Measurements from ENCODE around the gene RBM17.

The RBM17 gene

GRCh38 chr10:6153845-6154244, 65.0 kb downstream of the RBM17 start:
- no peak for TF ChIP-seq CTCF (conservative IDR thresholded peaks at IDR 0.05)
- no peak overlapping the region for H3K27ac ChIP-seq

- no peak overlapping the region for H3K27ac ChIP-seq
- no peak for TF ChIP-seq CTCF (conservative IDR thresholded peaks at IDR 0.05)
Measured at GRCh38 chr10:6154566-6154965, 65.7 kb downstream of the RBM17 start.

- no peak overlapping the region for H3K27ac ChIP-seq
- no peak for TF ChIP-seq CTCF (conservative IDR thresholded peaks at IDR 0.05)
Measured at GRCh38 chr10:6158276-6158675, 69.4 kb downstream of the RBM17 start.

- TF ChIP-seq CTCF (conservative IDR thresholded peaks at IDR 0.05): no peak
- no peak overlapping the region for H3K27ac ChIP-seq
Measured at GRCh38 chr10:6161921-6162320, 73.1 kb downstream of the RBM17 start.

- H3K27ac ChIP-seq: peak overlapping the region; percentile 87
- TF ChIP-seq CTCF (conservative IDR thresholded peaks at IDR 0.05): no peak
Measured at GRCh38 chr10:6162589-6163356, 73.9 kb downstream of the RBM17 start.

GRCh38 chr10:6163364-6164270, 74.8 kb downstream of the RBM17 start:
- TF ChIP-seq CTCF (conservative IDR thresholded peaks at IDR 0.05): no peak
- peak overlapping the region; percentile 87 for H3K27ac ChIP-seq
